CD8-positive, alpha-beta memory T cell (primary cell): Measurements from ENCODE around the gene ZNF142. TPM values are rescaled to one million over a fixed set of nuclear protein-coding genes. Genes with fewer than 3 reads are reported as not detected.
A peak's percentile ranks its signal among the peaks of the same experiment; 100 is the strongest.

Source experiments
- CTCF ChIA-PET: fragments of 350-600 bp; sonication (Branson Sonifier 250); formaldehyde crosslinking; loops from one replicate; lab custom pipeline; 2021; ENCODE audit warnings: antibody characterized with exemption; lab: Charles Lee
- POLR2A ChIA-PET: fragments of 350-600 bp; sonication (Branson Sonifier 250); formaldehyde crosslinking; loops from one replicate; lab custom pipeline; 2021; ENCODE audit warnings: antibody characterized with exemption; lab: Charles Lee
- DNase-seq, 5 donors: peaks; one replicate each; pipeline versions ENCODE4 v3.0.0 to v3.0.0-alpha.2; 2020 to 2022; ENCODE audit warnings: mixed read lengths in 1 of 5
- H3K27ac ChIP-seq: one replicate; pipeline ENCODE4 v1.7.0; 2013; ENCODE audit warnings: low read depth, mild to moderate bottlenecking, low read length, moderate library complexity
- H3K27me3 ChIP-seq: 2 replicates; pipeline ENCODE4 v1.7.0; 2013; ENCODE audit warnings: low read length, mild to moderate bottlenecking; ENCODE audit not compliant: insufficient read depth, poor library complexity, severe bottlenecking
- H3K36me3 ChIP-seq: 2 replicates; pipeline ENCODE4 v1.7.0; 2013; ENCODE audit warnings: mild to moderate bottlenecking, low read length, moderate library complexity; ENCODE audit not compliant: insufficient read depth
- H3K4me1 ChIP-seq: 2 replicates; pipeline ENCODE4 v1.7.0; 2013; ENCODE audit warnings: mild to moderate bottlenecking, low read length, moderate library complexity; ENCODE audit not compliant: insufficient read depth
- H3K4me3 ChIP-seq: 2 replicates; pipeline ENCODE4 v1.7.0; 2013; ENCODE audit warnings: mild to moderate bottlenecking, low read length
- H3K9me3 ChIP-seq: 2 replicates; pipeline ENCODE4 v1.7.0; 2013; ENCODE audit warnings: mild to moderate bottlenecking, low read length
- H3K27ac Mint-ChIP-seq, 8 donors: one replicate each; pipeline ENCODE4 v1.8.0; 2020 to 2021; ENCODE audit warnings: mixed read lengths in 8 of 8, mild to moderate bottlenecking in 6 of 8, inconsistent platforms in 3 of 8, moderate library complexity in 3 of 8
- H3K27me3 Mint-ChIP-seq, 2 donors: one replicate each; pipeline ENCODE4 v1.8.0; 2020 to 2021; ENCODE audit warnings: mixed read lengths in 2 of 2, mild to moderate bottlenecking in 1 of 2, moderate library complexity in 1 of 2
- H3K36me3 Mint-ChIP-seq, 3 donors: one replicate each; pipeline ENCODE4 v1.8.0; 2020 to 2021; ENCODE audit warnings: mixed read lengths in 3 of 3, inconsistent platforms in 1 of 3, mild to moderate bottlenecking in 1 of 3
- H3K4me1 Mint-ChIP-seq, 3 donors: one replicate each; pipeline ENCODE4 v1.8.0; 2020 to 2021; ENCODE audit warnings: mixed read lengths in 3 of 3, inconsistent platforms in 1 of 3, mild to moderate bottlenecking in 1 of 3
- H3K4me3 Mint-ChIP-seq, 7 donors: one replicate each; pipeline ENCODE4 v1.8.0; 2020 to 2021; ENCODE audit warnings: mixed read lengths in 7 of 7, mild to moderate bottlenecking in 6 of 7, moderate library complexity in 4 of 7, inconsistent platforms in 2 of 7
- H3K9me3 Mint-ChIP-seq, 5 donors: one replicate each; pipeline ENCODE4 v1.8.0; 2020 to 2022; ENCODE audit warnings: mixed read lengths in 5 of 5, mild to moderate bottlenecking in 3 of 5, moderate library complexity in 2 of 5, inconsistent platforms in 1 of 5
- polyA plus RNA-seq: library from polyadenylated mRNA; unstranded; fragments of 300-500 nt; fragmentation: Illumina TruSeq; gene quantifications from one replicate; pipeline ENCODE4 v1.2.3, GENCODE V29; 2021
- total RNA-seq, 2 experiments: library from RNA; stranded (reverse); gene quantifications; one replicate each; pipeline ENCODE4 v1.2.3, GENCODE V29; 2021

ZNF142 gene
- total and polyA plus RNA-seq, 3 experiments from 2014 or later: 19.7 to 64.0 (median 60.4) TPM

DNA sequence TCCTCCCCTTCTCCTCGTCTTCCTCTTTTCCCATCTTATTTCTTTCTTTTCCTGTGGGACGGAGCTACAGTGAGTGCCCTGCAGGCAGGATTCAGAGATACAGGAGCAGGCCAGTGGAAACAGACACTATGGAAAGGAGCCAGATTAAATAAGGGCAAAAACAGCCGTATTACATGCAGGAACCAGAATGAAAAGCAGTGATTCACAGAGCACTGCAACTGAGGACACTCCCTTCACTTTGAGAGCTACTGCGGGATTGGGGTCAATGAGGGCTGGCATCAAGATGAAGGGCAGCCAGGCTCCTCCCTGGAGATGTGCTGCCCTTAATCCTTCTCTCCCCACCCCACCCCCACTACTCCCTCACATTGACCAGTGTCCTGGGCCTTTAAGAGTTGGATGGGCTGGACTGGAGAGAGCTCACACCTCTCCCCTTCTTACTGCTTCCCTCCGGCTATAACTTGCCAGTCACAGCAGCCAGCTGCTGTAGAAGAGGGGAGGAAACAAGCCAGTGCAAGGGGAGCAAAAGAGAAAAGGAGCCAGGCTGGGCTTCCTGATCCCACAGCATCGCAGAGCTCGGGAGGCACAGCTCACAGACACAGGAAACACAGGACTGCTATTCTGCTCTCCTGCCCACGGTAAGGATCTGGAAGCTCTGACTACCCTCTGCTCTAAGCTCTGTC lies 51.8 kb downstream of the ZNF142 start, which contains the start of gene PLCD4:
Gene PLCD4, plus strand, starts transcription at position 464 of the 680 bp plus-strand sequence. CDS start 7,841 bp downstream, outside the sequence.
- Mint-ChIP-seq H3K27ac (peak within 1 kb of the TSS in 2 of 8 donors; percentile 20 to 83), H3K4me1 (no peaks in the 10 kb centered on the region), H3K36me3 (no peaks in the 10 kb centered on the region), H3K27me3 (peaks cover 5 to 27% of the 10 kb centered on the region in 2 donors), H3K4me3 (no peak within 1 kb of the TSS), H3K9me3 (no peaks in the 10 kb centered on the region)
- POLR2A ChIA-PET: interaction anchor here (1.1 kb wide), 1 partner anchor 31 kb away, joined by 5 read pairs; no protein-coding TSS in a partner anchor
- no peaks in the 10 kb centered on the region for H3K27me3 ChIP-seq
- H3K9me3 ChIP-seq: no peaks in the 10 kb centered on the region
- no peak within 1 kb of the TSS for H3K27ac ChIP-seq
- H3K36me3 ChIP-seq: no peaks in the 10 kb centered on the region
- DNase-seq: no peak
- no peak within 1 kb of the TSS for H3K4me3 ChIP-seq
- CTCF ChIA-PET: interaction anchor here (1.8 kb wide), 1 partner anchor 9 kb away, joined by 7 read pairs; no protein-coding TSS in a partner anchor
- H3K4me1 ChIP-seq: no peaks in the 10 kb centered on the region

DNA sequence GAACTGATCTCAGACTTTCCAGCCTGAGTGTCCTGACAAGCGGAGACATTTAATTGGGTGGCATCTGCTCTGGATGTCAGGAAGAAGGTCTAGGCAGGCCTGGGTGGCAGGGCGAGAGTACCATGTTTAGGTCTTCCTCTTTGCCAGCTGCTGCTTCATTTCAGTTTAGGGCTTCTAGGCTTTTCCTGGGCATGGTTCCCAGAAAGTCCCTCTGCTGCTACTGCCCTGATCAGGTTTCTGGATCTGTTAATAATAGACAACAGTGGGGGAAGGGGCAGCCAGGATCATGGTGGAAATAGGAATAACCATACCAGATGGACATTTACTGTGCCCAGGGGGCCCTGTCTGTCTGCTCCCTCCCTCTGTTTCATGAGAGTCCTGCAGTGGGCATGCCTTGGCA lies 54.0 kb downstream of the ZNF142 start:
- POLR2A ChIA-PET: no interaction called here
- CTCF ChIA-PET: no interaction called here
- no peaks in the 10 kb centered on the region for H3K4me1 Mint-ChIP-seq

More for the DNA sequence above, 54.0 kb downstream of the ZNF142 start:
- no peak overlapping the region for H3K27ac Mint-ChIP-seq
- Histone ChIP-seq H3K36me3 (no peaks in the 10 kb centered on the region), H3K4me3 (no peak overlapping the region), H3K4me1 (no peaks in the 10 kb centered on the region), H3K27me3 (no peaks in the 10 kb centered on the region), H3K9me3 (no peaks in the 10 kb centered on the region), H3K27ac (no peak overlapping the region)
- H3K9me3 Mint-ChIP-seq: no peaks in the 10 kb centered on the region
- no peaks in the 10 kb centered on the region for H3K36me3 Mint-ChIP-seq
- DNase-seq: no peak
- peaks cover 5 to 24% of the 10 kb centered on the region in 2 donors for H3K27me3 Mint-ChIP-seq
- H3K4me3 Mint-ChIP-seq: no peak overlapping the region

Other genes starting within 250 kb of the ZNF142 start
- not detected for gene VIL1, start 240.5 kb downstream of the ZNF142 start, total RNA-seq
- gene VIL1, start 240.5 kb downstream of the ZNF142 start, polyA plus RNA-seq: not detected
- 10 to 100 TPM; 29.9 to 31.5 TPM for gene USP37, start 91.3 kb downstream of the ZNF142 start, total RNA-seq
- gene USP37, start 91.3 kb downstream of the ZNF142 start, polyA plus RNA-seq: 12.5 TPM
- 100 to 1,000 TPM; 131 to 135 TPM for gene CNOT9, start 90.8 kb downstream of the ZNF142 start, total RNA-seq
- 22.5 TPM for gene CNOT9, start 90.8 kb downstream of the ZNF142 start, polyA plus RNA-seq
- gene PLCD4, start 51.7 kb downstream of the ZNF142 start, total RNA-seq: under 1 TPM in 1 of 2 experiments, not detected in 1; 0.16 TPM
- gene PLCD4, start 51.7 kb downstream of the ZNF142 start, polyA plus RNA-seq: 0.49 TPM
- 10 to 100 TPM; 91.7 to 93.9 TPM for gene BCS1L, start 60 bp upstream of the ZNF142 start, total RNA-seq
- 10.1 TPM for gene BCS1L, start 60 bp upstream of the ZNF142 start, polyA plus RNA-seq
- 10 to 100 TPM; 29.0 to 36.8 TPM for gene RNF25, start 12.4 kb upstream of the ZNF142 start, total RNA-seq
- 14.4 TPM for gene RNF25, start 12.4 kb upstream of the ZNF142 start, polyA plus RNA-seq
- 10 to 100 TPM; 19.9 to 21.4 TPM for gene STK36, start 12.5 kb upstream of the ZNF142 start, total RNA-seq
- 3.9 TPM for gene STK36, start 12.5 kb upstream of the ZNF142 start, polyA plus RNA-seq
- 10 to 100 TPM; 42.0 to 44.2 TPM for gene TTLL4, start 51.2 kb upstream of the ZNF142 start, total RNA-seq
- gene TTLL4, start 51.2 kb upstream of the ZNF142 start, polyA plus RNA-seq: 7.1 TPM
- 1 to 10 TPM; 1.2 TPM for gene CYP27A1, start 122.5 kb upstream of the ZNF142 start, total RNA-seq
- gene CYP27A1, start 122.5 kb upstream of the ZNF142 start, polyA plus RNA-seq: not detected
- not detected for gene PRKAG3, start 172.2 kb upstream of the ZNF142 start, total RNA-seq
- not detected for gene PRKAG3, start 172.2 kb upstream of the ZNF142 start, polyA plus RNA-seq
- gene WNT6, start 200.2 kb upstream of the ZNF142 start, total RNA-seq: under 1 TPM; 0.27 to 0.42 TPM
- 0.39 TPM for gene WNT6, start 200.2 kb upstream of the ZNF142 start, polyA plus RNA-seq
- gene WNT10A, start 221.2 kb upstream of the ZNF142 start, total RNA-seq: 1 to 10 TPM; 1.0 to 1.5 TPM
- gene WNT10A, start 221.2 kb upstream of the ZNF142 start, polyA plus RNA-seq: 1.1 TPM